Mesothelial cell of epicardium (in vitro differentiated cells): ENCODE measurements around the gene TRIM37. TPM values are rescaled to one million over a fixed set of nuclear protein-coding genes. Genes with fewer than 3 reads are reported as not detected.

Source experiments
- DNase-seq, 2 experiments: peaks; one replicate each; pipeline ENCODE4 v3.0.0; 2021; ENCODE audit warnings: low spot score in 2 of 2; ENCODE audit not compliant: unreplicated experiment in 2 of 2
- H3K27ac Mint-ChIP-seq: 2 replicates; pipeline ENCODE4 v1.8.0; 2021; ENCODE audit warnings: mixed read lengths
- H3K27me3 Mint-ChIP-seq: 2 replicates; pipeline ENCODE4 v1.8.0; 2021; ENCODE audit warnings: low read depth, mixed read lengths
- H3K36me3 Mint-ChIP-seq: 2 replicates; pipeline ENCODE4 v1.8.0; 2021; ENCODE audit warnings: mixed read lengths
- H3K4me1 Mint-ChIP-seq: 2 replicates; pipeline ENCODE4 v1.8.0; 2021; ENCODE audit warnings: mixed read lengths
- H3K4me3 Mint-ChIP-seq: 2 replicates; pipeline ENCODE4 v1.8.0; 2021; ENCODE audit warnings: mild to moderate bottlenecking, moderate library complexity, mixed read lengths
- H3K9me3 Mint-ChIP-seq: 2 replicates; pipeline ENCODE4 v1.8.0; 2021; ENCODE audit warnings: mixed read lengths
- total RNA-seq: library from RNA; stranded (reverse); gene quantifications from 3 replicates; pipeline ENCODE4 v1.2.1, GENCODE V29; 2021
- TF ChIP-seq, protein P1 (sequence below): fragments of 200-600 bp; sonication (generic); IDR thresholded peaks from one replicate; pipeline ENCODE4 v1.5.0; 2021; ENCODE audit warnings: antibody characterized with exemption; ENCODE audit not compliant: unreplicated experiment

Gene TRIM37
- total RNA-seq, 1 donor from 2014 or later = 23.0 TPM

DNA sequence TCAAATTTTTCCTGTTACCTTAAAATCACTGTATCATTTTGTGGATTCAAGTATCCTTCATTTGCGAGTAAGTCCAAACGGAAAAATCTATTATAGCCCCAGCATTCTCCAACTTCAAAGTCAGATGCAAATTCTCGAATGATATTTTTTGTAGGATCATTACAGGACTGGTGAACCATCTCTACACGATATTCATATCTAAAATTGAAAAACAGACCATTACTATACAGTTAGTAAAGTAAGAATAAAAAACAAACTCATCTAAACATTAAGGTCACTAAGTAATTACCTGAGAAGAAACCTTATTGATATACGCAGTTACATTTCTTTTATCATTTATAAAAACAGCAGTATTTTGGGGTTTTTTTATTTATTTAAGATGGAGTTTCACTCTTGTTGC is 49.8 kb downstream of the TRIM37 start:
- H3K27ac Mint-ChIP-seq = no peak overlapping the region
- peaks cover 34% of the 10 kb centered on the region for H3K36me3 Mint-ChIP-seq
- no peaks in the 10 kb centered on the region for H3K27me3 Mint-ChIP-seq
- no peak overlapping the region for H3K4me3 Mint-ChIP-seq
- peaks cover 4% of the 10 kb centered on the region for H3K9me3 Mint-ChIP-seq
- TF ChIP-seq, protein P1, sequence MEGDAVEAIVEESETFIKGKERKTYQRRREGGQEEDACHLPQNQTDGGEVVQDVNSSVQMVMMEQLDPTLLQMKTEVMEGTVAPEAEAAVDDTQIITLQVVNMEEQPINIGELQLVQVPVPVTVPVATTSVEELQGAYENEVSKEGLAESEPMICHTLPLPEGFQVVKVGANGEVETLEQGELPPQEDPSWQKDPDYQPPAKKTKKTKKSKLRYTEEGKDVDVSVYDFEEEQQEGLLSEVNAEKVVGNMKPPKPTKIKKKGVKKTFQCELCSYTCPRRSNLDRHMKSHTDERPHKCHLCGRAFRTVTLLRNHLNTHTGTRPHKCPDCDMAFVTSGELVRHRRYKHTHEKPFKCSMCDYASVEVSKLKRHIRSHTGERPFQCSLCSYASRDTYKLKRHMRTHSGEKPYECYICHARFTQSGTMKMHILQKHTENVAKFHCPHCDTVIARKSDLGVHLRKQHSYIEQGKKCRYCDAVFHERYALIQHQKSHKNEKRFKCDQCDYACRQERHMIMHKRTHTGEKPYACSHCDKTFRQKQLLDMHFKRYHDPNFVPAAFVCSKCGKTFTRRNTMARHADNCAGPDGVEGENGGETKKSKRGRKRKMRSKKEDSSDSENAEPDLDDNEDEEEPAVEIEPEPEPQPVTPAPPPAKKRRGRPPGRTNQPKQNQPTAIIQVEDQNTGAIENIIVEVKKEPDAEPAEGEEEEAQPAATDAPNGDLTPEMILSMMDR = no peak
- no peaks in the 10 kb centered on the region for H3K4me1 Mint-ChIP-seq
- no peak for DNase-seq

- Mint-ChIP-seq H3K27me3 (no peaks in the 10 kb centered on the region), H3K27ac (no peak overlapping the region), H3K4me3 (no peak overlapping the region), H3K36me3 (peaks cover 28% of the 10 kb centered on the region), H3K9me3 (no peaks in the 10 kb centered on the region), H3K4me1 (no peaks in the 10 kb centered on the region)
- TF ChIP-seq, protein P1 = no peak
- no peak for DNase-seq
These were observed 56.9 kb downstream of the TRIM37 start for GRCh38 chr17:59049798-59050197.

DNA sequence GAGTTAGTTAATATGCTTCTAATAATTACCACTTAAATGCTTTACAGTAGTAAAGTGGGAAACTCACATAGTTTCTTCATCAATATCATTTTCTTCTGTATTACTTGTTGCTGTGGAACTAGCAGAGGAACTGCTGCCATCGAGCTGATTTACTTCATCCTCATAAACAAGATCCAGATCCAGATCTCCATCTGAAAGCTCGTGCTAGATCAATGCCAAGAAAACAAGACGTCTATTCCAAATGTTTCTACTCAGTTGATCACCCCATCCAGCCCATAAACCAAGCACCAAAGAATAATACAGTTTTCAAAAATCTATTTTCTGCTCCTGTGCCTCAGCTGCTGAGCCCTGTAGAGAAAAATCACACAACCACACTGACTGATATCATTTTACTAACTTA is 59.1 kb downstream of the TRIM37 start:
- TF ChIP-seq, protein P1 = no peak
- DNase-seq = no peak
- no peak overlapping the region for H3K4me3 Mint-ChIP-seq
- no peaks in the 10 kb centered on the region for H3K9me3 Mint-ChIP-seq
- no peaks in the 10 kb centered on the region for H3K27me3 Mint-ChIP-seq
- H3K27ac Mint-ChIP-seq = no peak overlapping the region
- no peaks in the 10 kb centered on the region for H3K4me1 Mint-ChIP-seq
- H3K36me3 Mint-ChIP-seq = peaks cover 30% of the 10 kb centered on the region

GRCh38 chr17:59046192-59046591 is 60.5 kb downstream of the TRIM37 start:
- Mint-ChIP-seq H3K36me3 (peaks cover 27% of the 10 kb centered on the region), H3K4me1 (no peaks in the 10 kb centered on the region)

DNA sequence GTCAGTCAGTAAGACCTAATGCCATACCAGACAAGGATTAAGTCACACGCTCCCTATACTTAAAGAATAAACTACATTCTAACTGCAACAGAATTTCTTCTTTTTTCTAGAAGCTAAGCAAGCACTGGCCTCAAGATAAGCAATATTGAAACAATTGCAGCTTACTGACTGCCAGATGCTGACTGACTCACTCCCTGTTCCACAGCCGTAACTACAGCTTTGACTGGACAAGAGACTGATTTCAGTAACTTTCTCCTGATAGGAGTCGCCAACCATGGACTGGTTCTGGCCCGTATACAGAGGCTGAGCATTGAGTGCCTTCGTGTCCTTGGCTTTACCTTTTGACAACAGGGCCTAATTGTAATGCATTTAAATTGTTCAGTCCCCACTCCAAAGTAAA is 67.9 kb downstream of the TRIM37 start:
- no peaks in the 10 kb centered on the region for H3K9me3 Mint-ChIP-seq
- DNase-seq = no peak
- H3K27me3 Mint-ChIP-seq = no peaks in the 10 kb centered on the region
- no peak overlapping the region for H3K4me3 Mint-ChIP-seq
- H3K27ac Mint-ChIP-seq = peak overlapping the region; percentile 53
- TF ChIP-seq, protein P1 = no peak
- peaks cover 2% of the 10 kb centered on the region for H3K4me1 Mint-ChIP-seq
- peaks cover 22% of the 10 kb centered on the region for H3K36me3 Mint-ChIP-seq

More at GRCh38 chr17:59046192-59046591, 60.5 kb downstream of the TRIM37 start:
- H3K9me3 Mint-ChIP-seq = no peaks in the 10 kb centered on the region
- TF ChIP-seq, protein P1 = no peak
- no peaks in the 10 kb centered on the region for H3K27me3 Mint-ChIP-seq
- no peak for DNase-seq
- H3K4me3 Mint-ChIP-seq = no peak overlapping the region
- H3K27ac Mint-ChIP-seq = no peak overlapping the region

DNA sequence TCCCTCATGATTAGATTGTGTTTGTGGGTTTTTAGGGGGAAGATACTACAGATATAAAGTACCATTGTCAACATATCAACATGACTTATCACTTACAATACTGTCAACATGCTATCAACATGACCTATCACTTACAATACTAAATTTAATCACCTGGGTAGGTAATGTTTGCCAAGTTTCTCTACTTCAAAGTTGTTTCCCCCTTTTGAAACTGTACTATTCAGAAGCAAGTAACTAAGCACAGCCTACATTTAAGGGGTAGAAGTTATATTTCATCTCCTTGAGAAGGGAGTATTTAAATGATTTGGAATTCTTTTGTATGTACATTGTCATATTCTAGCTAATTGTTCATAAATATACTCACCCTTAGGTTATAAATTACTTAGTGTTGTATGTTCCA is 68.7 kb downstream of the TRIM37 start:
- Mint-ChIP-seq H3K4me1 (peaks cover 2% of the 10 kb centered on the region), H3K9me3 (no peaks in the 10 kb centered on the region), H3K36me3 (peaks cover 17% of the 10 kb centered on the region), H3K27ac (no peak overlapping the region), H3K4me3 (no peak overlapping the region), H3K27me3 (no peaks in the 10 kb centered on the region)
- TF ChIP-seq, protein P1 = no peak
- DNase-seq = no peak
